OCI-LY7 (cell line): ENCODE measurements around the gene TRMT10A.

Experiments
- CTCF ChIP-seq: fragments of 200-600 bp; sonication (generic); conservative IDR thresholded peaks from 2 replicates; pipeline ENCODE4 v1.5.1; 2014; ENCODE audit warnings: mild to moderate bottlenecking, antibody characterized with exemption, low read length, moderate library complexity, mixed read lengths
- EZH2phosphoT487 ChIP-seq: fragments of 200-600 bp; sonication (generic); IDR thresholded peaks from 2 replicates; pipeline ENCODE4 v1.6.1; 2018; ENCODE audit warnings: low read depth, borderline replicate concordance, mild to moderate bottlenecking, mixed run types, antibody characterized with exemption, low read length, moderate library complexity, mixed read lengths

- TF ChIP-seq CTCF = no peak
- no peak for TF ChIP-seq EZH2phosphoT487
Observed at GRCh38 chr4:99504804-99505502, 58.9 kb downstream of the TRMT10A start.
